Prostate gland (tissue), 2 donors: ENCODE results near the gene FAM8A1. TPM values are rescaled to one million over a fixed set of nuclear protein-coding genes. Genes with fewer than 3 reads are reported as not detected.

Source experiments
- DNase-seq: peaks from one replicate; pipeline ENCODE4 v3.0.0-alpha.2; 2019; ENCODE audit warnings: low spot score
- H3K27ac ChIP-seq, 2 donors: fragments of 200-600 bp; sonication (generic); 2 replicates each; pipeline ENCODE4 v1.5.1; 2017 to 2019
- H3K27me3 ChIP-seq: fragments of 200-600 bp; sonication (generic); replicated peaks from 2 replicates; pipeline ENCODE4 v1.5.1; 2019; ENCODE audit not compliant: insufficient read depth
- H3K36me3 ChIP-seq, 2 donors: fragments of 200-600 bp; sonication (generic); 1 replicate in 1 of 2; 2 replicates in 1 of 2; pipeline versions ENCODE4 v1.5.1 to v1.8.1; 2017 to 2019
- H3K4me1 ChIP-seq: fragments of 200-600 bp; sonication (generic); replicated peaks from 2 replicates; pipeline ENCODE4 v1.5.1; 2019
- H3K4me3 ChIP-seq, 2 donors: fragments of 200-600 bp; sonication (generic); 2 replicates each; pipeline ENCODE4 v1.5.1; 2017 to 2019
- H3K9me3 ChIP-seq: fragments of 200-600 bp; sonication (generic); 2 replicates; pipeline ENCODE4 v1.5.1; 2017
- POLR2A ChIP-seq: fragments of 450-650 bp; IDR thresholded peaks from one replicate; pipeline ENCODE4 v1.6.1; 2016; ENCODE audit warnings: antibody characterized with exemption, mild to moderate bottlenecking
- POLR2AphosphoS5 ChIP-seq: sonication (generic); formaldehyde crosslinking; IDR thresholded peaks from one replicate; pipeline ENCODE4 v1.6.1; 2017; ENCODE audit warnings: antibody characterized with exemption
- WGBS: methylation state at CpG from one replicate; pipeline ENCODE4 v1.1.5; 2018; 5-methylcytosine and 5-hydroxymethylcytosine counted together
- intact Hi-C: fragments of 100-400 bp; cut with DNase I; formaldehyde crosslinking; loops from one replicate; pipeline ENCODE4 v1.14.2; 2022
- total RNA-seq, 2 donors: library from RNA; depleted of rRNA; stranded (reverse); fragments of >200 nt; gene quantifications; one replicate each; pipeline ENCODE4 v1.1.0, GENCODE V29; 2016
- TF ChIP-seq, protein P1 (sequence below), 4 experiments: fragments of 200-600 bp in 2 of 4; fragments of 450-650 bp in 2 of 4; sonication (generic) in 2 of 4; IDR thresholded peaks; 1 replicate in 3 of 4; 2 replicates in 1 of 4; pipeline ENCODE4 v1.5.1; 2016 to 2019; ENCODE audit warnings: antibody characterized with exemption in 4 of 4, mild to moderate bottlenecking in 2 of 4, moderate library complexity in 2 of 4

Gene FAM8A1
- total RNA-seq, 2 donors from 2014 or later, result 23.7 to 39.4 TPM

DNA sequence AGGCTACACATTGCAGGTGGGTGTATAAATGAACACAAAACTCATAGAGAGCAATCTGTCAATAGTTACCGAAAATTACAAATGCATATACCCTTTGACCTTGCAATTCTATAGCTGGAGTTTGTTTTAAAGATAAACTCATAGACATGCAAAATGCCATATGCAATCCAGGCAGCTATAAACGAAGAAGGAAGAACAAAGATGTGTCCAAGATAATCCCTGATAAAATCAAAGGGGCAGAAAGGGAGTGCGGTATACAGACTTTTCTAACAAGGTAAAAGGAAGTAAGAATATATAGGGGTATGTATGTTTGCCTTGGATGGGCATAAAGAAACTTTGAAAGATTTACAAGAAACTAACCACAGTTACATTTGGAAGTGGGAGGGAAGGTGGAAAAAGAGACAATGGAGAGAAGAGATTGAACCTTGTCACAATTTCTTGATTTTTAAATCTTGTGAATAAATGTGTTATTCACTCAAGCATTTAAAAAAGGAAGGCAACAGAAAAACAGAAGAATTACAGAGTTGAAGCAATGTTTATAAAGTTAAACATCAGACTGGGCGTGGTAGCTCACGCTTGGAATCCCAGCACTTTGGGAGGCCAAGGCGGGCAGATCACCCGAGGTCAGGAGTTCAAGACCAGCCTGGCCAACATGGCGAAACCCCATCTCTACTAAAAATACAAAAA lies 29.9 kb downstream of the FAM8A1 start:
- WGBS, result 65% methylated on average over 8 of the region's 8 CpGs
- Histone ChIP-seq H3K36me3 (no peaks in the 10 kb centered on the region), H3K4me3 (no peak overlapping the region), H3K27ac (peak overlapping the region; percentile 25 to 29), H3K27me3 (no peaks in the 10 kb centered on the region), H3K4me1 (no peaks in the 10 kb centered on the region), H3K9me3 (no peaks in the 10 kb centered on the region)
- TF ChIP-seq, protein P1, sequence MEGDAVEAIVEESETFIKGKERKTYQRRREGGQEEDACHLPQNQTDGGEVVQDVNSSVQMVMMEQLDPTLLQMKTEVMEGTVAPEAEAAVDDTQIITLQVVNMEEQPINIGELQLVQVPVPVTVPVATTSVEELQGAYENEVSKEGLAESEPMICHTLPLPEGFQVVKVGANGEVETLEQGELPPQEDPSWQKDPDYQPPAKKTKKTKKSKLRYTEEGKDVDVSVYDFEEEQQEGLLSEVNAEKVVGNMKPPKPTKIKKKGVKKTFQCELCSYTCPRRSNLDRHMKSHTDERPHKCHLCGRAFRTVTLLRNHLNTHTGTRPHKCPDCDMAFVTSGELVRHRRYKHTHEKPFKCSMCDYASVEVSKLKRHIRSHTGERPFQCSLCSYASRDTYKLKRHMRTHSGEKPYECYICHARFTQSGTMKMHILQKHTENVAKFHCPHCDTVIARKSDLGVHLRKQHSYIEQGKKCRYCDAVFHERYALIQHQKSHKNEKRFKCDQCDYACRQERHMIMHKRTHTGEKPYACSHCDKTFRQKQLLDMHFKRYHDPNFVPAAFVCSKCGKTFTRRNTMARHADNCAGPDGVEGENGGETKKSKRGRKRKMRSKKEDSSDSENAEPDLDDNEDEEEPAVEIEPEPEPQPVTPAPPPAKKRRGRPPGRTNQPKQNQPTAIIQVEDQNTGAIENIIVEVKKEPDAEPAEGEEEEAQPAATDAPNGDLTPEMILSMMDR (IDR thresholded peaks at IDR 0.05), result no peak
- TF ChIP-seq POLR2A, result no peak
- no peak for TF ChIP-seq POLR2AphosphoS5
- intact Hi-C loops, result no loop called here
- no peak for DNase-seq

DNA sequence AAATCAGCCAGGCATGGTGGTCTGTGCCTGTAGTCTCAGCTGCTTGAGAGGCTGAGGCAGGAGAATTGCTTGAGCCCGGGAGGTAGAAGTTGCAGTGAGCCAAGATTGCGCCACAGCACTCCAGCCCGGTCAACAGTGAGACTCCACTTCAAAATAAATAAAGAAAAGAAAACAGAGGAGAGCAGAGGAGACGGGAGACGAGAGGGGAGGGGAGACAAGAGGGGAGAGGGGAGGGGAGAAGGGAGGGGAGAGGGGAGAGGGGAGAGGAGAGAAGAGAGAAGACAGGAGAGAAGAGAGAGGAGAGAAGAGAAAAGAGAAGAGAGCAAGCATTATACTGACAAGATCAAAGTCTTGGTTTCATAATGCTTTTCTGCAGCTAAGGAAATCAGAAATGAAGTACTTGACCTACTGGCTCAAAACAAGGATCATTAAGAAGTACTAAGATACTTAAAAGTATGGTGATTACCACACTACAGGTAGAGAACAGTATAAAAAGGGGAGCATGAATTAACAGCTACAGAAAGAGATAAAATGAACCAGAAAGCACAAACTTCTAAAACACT lies 30.5 kb downstream of the FAM8A1 start:
- Histone ChIP-seq H3K27ac (peak overlapping the region; percentile 25 to 29), H3K4me3 (no peak overlapping the region), H3K4me1 (no peaks in the 10 kb centered on the region), H3K9me3 (no peaks in the 10 kb centered on the region), H3K36me3 (no peaks in the 10 kb centered on the region), H3K27me3 (no peaks in the 10 kb centered on the region)
- intact Hi-C loops, result no loop called here
- TF ChIP-seq POLR2AphosphoS5 (no peak), POLR2A (no peak)
- TF ChIP-seq, protein P1 (IDR thresholded peaks at IDR 0.05), result no peak
- peak; percentile 28 for DNase-seq
- 30% methylated on average over 5 of the region's 5 CpGs for WGBS

DNA sequence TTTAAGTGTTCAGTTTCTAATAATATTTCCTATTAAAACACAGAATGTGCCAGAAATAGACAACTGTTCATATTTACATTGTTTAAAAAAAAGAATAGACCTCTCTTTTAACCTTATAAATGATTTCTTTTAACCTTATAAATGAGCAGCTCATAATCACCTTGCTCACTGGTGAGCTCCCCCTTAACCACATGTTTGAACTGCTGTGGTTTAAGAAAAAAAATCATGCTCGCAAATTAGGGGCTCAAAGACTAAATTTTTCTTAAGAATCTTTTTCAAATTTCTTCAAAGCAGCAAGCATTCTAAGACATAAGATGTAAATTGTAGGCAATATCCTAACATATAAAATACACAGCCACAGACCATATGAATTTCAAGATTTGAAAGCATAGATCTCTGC lies 32.8 kb downstream of the FAM8A1 start:
- no peak for DNase-seq
- no peak overlapping the region for H3K27ac ChIP-seq
- no peaks in the 10 kb centered on the region for H3K4me1 ChIP-seq
- no peaks in the 10 kb centered on the region for H3K27me3 ChIP-seq
- intact Hi-C loops, result no loop called here
- TF ChIP-seq, protein P1 (IDR thresholded peaks at IDR 0.05), result no peak
- TF ChIP-seq POLR2A, result no peak
- no peak for TF ChIP-seq POLR2AphosphoS5
- H3K36me3 ChIP-seq, result peaks cover 0 to 5% of the 10 kb centered on the region in 2 donors
- WGBS, result 78% methylated on average over 1 of the region's 1 CpG
- no peak overlapping the region for H3K4me3 ChIP-seq
- H3K9me3 ChIP-seq, result no peaks in the 10 kb centered on the region

DNA sequence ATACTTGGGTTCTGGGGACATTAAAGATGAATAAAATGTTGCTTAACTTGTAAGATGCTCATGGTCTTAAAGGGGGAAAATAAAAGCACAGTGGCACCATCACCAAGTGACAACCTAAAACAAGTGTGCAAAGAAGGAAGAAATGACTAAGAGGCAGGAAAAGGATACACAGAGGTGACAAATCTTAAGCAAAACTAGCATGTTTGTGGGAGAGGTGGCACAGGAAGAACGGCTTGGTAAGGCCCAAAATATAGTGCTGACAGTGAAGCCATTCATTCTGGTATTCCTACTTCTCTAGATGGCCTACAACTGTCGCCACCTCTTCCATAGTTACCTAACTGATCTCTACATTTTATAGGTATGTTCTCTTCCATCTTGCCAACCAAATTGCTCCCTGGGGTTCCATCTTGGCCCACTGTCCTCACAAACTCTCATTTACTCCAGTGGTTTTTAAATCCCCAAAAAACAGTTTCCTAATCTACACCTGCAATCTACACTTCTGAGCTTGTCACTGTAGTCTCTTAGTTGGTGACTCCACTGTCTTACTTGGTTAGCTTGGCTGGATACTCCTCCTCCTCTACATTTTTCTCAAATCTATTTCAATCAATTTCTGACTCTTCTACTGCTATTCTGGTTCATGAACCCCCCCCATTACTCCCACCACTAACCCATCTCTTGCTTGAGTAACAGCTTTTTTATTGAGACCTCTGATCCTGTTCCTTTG lies 33.5 kb downstream of the FAM8A1 start:
- no peak overlapping the region for H3K4me3 ChIP-seq
- H3K36me3 ChIP-seq, result peaks cover 0 to 5% of the 10 kb centered on the region in 2 donors
- no peak overlapping the region for H3K27ac ChIP-seq
- 84% methylated on average over 2 of the region's 2 CpGs for WGBS
- H3K27me3 ChIP-seq, result no peaks in the 10 kb centered on the region
- intact Hi-C loops, result no loop called here
- no peaks in the 10 kb centered on the region for H3K4me1 ChIP-seq
- no peak for TF ChIP-seq POLR2AphosphoS5
- no peak for TF ChIP-seq POLR2A
- TF ChIP-seq, protein P1 (IDR thresholded peaks at IDR 0.05), result no peak
- DNase-seq, result no peak
- no peaks in the 10 kb centered on the region for H3K9me3 ChIP-seq
